HepG2 (cell line): ENCODE results near the gene RIPOR3. TPM values are rescaled to one million over a fixed set of nuclear protein-coding genes. Genes with fewer than 3 reads are reported as not detected.

Experiments
- ARID2 ChIP-seq: sonication (generic); formaldehyde crosslinking; IDR thresholded peaks from 2 replicates; pipeline ENCODE4 v1.8.1; 2022; ENCODE audit warnings: mild to moderate bottlenecking, missing genetic modification reagents, borderline replicate concordance
- ATAD3A ChIP-seq: sonication (generic); formaldehyde crosslinking; IDR thresholded peaks from 2 replicates; pipeline ENCODE4 v1.4.0; 2020; ENCODE audit warnings: missing genetic modification reagents
- CREB1 ChIP-seq, 2 experiments: fragments of 450-650 bp in 1 of 2; IDR thresholded peaks; 2 replicates each; pipeline ENCODE4 v1.6.1; 2016 to 2017; ENCODE audit warnings: control low read depth in 1 of 2, mild to moderate bottlenecking in 1 of 2, missing compliant biosample characterization in 1 of 2, missing genetic modification characterization in 1 of 2
- MAF1 ChIP-seq: sonication (generic); formaldehyde crosslinking; IDR thresholded peaks from 2 replicates; pipeline ENCODE4 v1.5.0; 2020; ENCODE audit warnings: missing genetic modification reagents, borderline replicate concordance
- RELA ChIP-seq: sonication (generic); formaldehyde crosslinking; IDR thresholded peaks from 2 replicates; pipeline ENCODE4 v1.4.0; 2020; ENCODE audit warnings: missing genetic modification reagents
- SSRP1 ChIP-seq: IDR thresholded peaks from 2 replicates; pipeline ENCODE4 v1.6.1; 2016; ENCODE audit warnings: control low read depth
- TMF1 ChIP-seq: sonication (generic); formaldehyde crosslinking; IDR thresholded peaks from 2 replicates; pipeline ENCODE4 v1.8.1; 2022; ENCODE audit warnings: low read depth, missing genetic modification reagents
- ZNF333 ChIP-seq: sonication (generic); formaldehyde crosslinking; IDR thresholded peaks from 2 replicates; pipeline ENCODE4 v1.4.0; 2020; ENCODE audit warnings: mild to moderate bottlenecking, missing genetic modification reagents, borderline replicate concordance
- ZNF432 ChIP-seq: sonication (generic); formaldehyde crosslinking; IDR thresholded peaks from 2 replicates; pipeline ENCODE4 v1.5.0; 2020; ENCODE audit warnings: missing genetic modification reagents, mild to moderate bottlenecking, borderline replicate concordance
- ZNF713 ChIP-seq: sonication (generic); formaldehyde crosslinking; IDR thresholded peaks from 2 replicates; pipeline ENCODE4 v1.4.0; 2020; ENCODE audit warnings: mild to moderate bottlenecking, missing genetic modification reagents
- ZSCAN9 ChIP-seq: IDR thresholded peaks from 2 replicates; pipeline ENCODE4 v1.6.1; 2016; ENCODE audit warnings: borderline replicate concordance
- polyA plus RNA-seq, 8 experiments: library from polyadenylated mRNA; depleted of rRNA in 3 of 8; stranded (reverse) in 7 of 8; unstranded in 1 of 8; fragments of >200 nt; fragmentation: Illumina TruSeq in 4 of 8; extraction: Trizol in 4 of 8; gene quantifications; 2 replicates each; pipeline versions ENCODE4 v1.2.1 to v1.2.3, GENCODE V29; 2011 to 2016; ENCODE audit warnings: low read depth in 4 of 8, missing spikeins in 1 of 8, mixed read lengths in 1 of 8; ENCODE audit not compliant: insufficient read depth in 1 of 8
- total RNA-seq, 5 experiments: library from RNA; depleted of rRNA; stranded (reverse); fragments of >200 nt; fragmentation: Illumina TruSeq; extraction: Trizol; gene quantifications; 2 replicates each; pipeline ENCODE4 v1.2.3, GENCODE V29; 2016; ENCODE audit warnings: low read depth in 1 of 5
- TF ChIP-seq, protein P1 (sequence below): sonication (generic); formaldehyde crosslinking; IDR thresholded peaks from 2 replicates; pipeline ENCODE4 v1.4.0; 2020; ENCODE audit warnings: mild to moderate bottlenecking, missing genetic modification reagents
- TF ChIP-seq, protein P2 (sequence below): sonication (generic); formaldehyde crosslinking; IDR thresholded peaks from 2 replicates; pipeline ENCODE4 v1.8.1; 2022; ENCODE audit warnings: mild to moderate bottlenecking, missing genetic modification reagents
- TF ChIP-seq, protein P3 (sequence below): sonication (generic); formaldehyde crosslinking; IDR thresholded peaks from 2 replicates; pipeline ENCODE4 v1.8.0; 2022; ENCODE audit warnings: missing genetic modification reagents, low read depth, mild to moderate bottlenecking, borderline replicate concordance
- TF ChIP-seq, protein P4 (sequence below): sonication (generic); formaldehyde crosslinking; IDR thresholded peaks from 2 replicates; pipeline ENCODE4 v1.8.0; 2022; ENCODE audit warnings: missing genetic modification reagents, mild to moderate bottlenecking, borderline replicate concordance
- TF ChIP-seq, protein P5 (sequence below): sonication (generic); formaldehyde crosslinking; conservative IDR thresholded peaks from 2 replicates; pipeline ENCODE4 v1.4.0; 2020; ENCODE audit warnings: missing genetic modification reagents
- TF ChIP-seq, protein P6 (sequence below): sonication (generic); formaldehyde crosslinking; IDR thresholded peaks from 2 replicates; pipeline ENCODE4 v1.8.0; 2022; ENCODE audit warnings: mild to moderate bottlenecking, missing genetic modification reagents, moderate library complexity
- TF ChIP-seq, protein P7 (sequence below): sonication (generic); formaldehyde crosslinking; IDR thresholded peaks from 2 replicates; pipeline ENCODE4 v1.4.0; 2020; ENCODE audit warnings: missing genetic modification reagents, borderline replicate concordance

RIPOR3 gene
- total and polyA plus RNA-seq, 2 of the 13 experiments (the other 11 are each of a cell fraction or from before 2014, with no cell fraction given), result 0.18 TPM; not detected in 1

DNA sequence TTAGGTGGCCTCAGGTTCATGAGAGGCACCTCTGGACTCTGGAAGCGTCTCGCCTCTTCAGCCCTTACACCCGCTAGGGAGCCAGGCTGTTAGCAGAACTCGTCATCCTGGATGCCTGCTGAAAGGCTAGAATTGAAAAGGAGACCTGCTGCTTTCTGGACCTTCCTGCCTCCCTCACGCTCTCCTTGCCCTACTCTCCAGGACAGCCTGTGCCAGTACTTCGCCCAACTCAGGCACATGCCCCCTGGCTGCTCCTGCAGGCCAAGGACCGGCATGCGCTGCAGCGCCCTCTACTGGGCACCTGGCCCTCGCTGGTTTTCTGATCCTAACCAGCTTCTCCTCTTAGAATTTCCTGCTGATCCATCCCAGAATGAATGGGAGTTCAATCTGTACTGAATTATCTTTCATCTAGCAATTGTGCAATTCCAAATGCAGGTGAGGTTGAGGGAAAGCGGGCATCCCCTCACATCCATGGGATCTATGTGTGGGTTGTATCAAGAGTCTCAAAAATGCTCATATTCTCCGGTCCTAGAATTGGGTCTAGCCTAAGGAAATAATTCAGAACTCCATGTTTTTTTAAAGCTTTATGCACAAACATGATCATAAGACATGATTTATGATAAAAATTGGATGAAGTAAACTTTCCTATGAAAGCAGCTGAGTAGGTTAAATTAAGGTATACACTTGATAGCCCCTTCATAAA, 103.2 kb downstream of the RIPOR3 start (continued):
- TF ChIP-seq, protein P1, sequence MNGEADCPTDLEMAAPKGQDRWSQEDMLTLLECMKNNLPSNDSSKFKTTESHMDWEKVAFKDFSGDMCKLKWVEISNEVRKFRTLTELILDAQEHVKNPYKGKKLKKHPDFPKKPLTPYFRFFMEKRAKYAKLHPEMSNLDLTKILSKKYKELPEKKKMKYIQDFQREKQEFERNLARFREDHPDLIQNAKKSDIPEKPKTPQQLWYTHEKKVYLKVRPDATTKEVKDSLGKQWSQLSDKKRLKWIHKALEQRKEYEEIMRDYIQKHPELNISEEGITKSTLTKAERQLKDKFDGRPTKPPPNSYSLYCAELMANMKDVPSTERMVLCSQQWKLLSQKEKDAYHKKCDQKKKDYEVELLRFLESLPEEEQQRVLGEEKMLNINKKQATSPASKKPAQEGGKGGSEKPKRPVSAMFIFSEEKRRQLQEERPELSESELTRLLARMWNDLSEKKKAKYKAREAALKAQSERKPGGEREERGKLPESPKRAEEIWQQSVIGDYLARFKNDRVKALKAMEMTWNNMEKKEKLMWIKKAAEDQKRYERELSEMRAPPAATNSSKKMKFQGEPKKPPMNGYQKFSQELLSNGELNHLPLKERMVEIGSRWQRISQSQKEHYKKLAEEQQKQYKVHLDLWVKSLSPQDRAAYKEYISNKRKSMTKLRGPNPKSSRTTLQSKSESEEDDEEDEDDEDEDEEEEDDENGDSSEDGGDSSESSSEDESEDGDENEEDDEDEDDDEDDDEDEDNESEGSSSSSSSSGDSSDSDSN (CRISPR knock-in tag), result no peak
- TF ChIP-seq, protein P2, sequence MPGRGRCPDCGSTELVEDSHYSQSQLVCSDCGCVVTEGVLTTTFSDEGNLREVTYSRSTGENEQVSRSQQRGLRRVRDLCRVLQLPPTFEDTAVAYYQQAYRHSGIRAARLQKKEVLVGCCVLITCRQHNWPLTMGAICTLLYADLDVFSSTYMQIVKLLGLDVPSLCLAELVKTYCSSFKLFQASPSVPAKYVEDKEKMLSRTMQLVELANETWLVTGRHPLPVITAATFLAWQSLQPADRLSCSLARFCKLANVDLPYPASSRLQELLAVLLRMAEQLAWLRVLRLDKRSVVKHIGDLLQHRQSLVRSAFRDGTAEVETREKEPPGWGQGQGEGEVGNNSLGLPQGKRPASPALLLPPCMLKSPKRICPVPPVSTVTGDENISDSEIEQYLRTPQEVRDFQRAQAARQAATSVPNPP (CRISPR knock-in tag), result no peak
- TF ChIP-seq RELA (CRISPR knock-in tag), result no peak
- TF ChIP-seq SSRP1 (CRISPR knock-in tag), result no peak
- TF ChIP-seq ZSCAN9 (CRISPR knock-in tag), result no peak
- TF ChIP-seq, protein P3, sequence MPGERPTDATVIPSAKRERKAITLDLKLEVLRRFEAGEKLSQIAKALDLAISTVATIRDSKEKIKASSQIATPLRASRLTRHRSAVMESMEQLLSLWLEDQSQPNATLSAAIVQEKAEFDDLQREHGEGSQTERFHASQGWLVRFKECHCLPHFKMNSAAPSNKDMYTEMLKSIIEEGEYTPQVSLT (CRISPR knock-in tag), result no peak
- TF ChIP-seq, protein P4, sequence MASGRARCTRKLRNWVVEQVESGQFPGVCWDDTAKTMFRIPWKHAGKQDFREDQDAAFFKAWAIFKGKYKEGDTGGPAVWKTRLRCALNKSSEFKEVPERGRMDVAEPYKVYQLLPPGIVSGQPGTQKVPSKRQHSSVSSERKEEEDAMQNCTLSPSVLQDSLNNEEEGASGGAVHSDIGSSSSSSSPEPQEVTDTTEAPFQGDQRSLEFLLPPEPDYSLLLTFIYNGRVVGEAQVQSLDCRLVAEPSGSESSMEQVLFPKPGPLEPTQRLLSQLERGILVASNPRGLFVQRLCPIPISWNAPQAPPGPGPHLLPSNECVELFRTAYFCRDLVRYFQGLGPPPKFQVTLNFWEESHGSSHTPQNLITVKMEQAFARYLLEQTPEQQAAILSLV (CRISPR knock-in tag), result no peak
- TF ChIP-seq, protein P5, sequence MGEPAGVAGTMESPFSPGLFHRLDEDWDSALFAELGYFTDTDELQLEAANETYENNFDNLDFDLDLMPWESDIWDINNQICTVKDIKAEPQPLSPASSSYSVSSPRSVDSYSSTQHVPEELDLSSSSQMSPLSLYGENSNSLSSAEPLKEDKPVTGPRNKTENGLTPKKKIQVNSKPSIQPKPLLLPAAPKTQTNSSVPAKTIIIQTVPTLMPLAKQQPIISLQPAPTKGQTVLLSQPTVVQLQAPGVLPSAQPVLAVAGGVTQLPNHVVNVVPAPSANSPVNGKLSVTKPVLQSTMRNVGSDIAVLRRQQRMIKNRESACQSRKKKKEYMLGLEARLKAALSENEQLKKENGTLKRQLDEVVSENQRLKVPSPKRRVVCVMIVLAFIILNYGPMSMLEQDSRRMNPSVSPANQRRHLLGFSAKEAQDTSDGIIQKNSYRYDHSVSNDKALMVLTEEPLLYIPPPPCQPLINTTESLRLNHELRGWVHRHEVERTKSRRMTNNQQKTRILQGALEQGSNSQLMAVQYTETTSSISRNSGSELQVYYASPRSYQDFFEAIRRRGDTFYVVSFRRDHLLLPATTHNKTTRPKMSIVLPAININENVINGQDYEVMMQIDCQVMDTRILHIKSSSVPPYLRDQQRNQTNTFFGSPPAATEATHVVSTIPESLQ, result no peak
- no peak for TF ChIP-seq ZNF713 (CRISPR knock-in tag)
- no peak for TF ChIP-seq CREB1 (IDR thresholded peaks at IDR 0.05)
- TF ChIP-seq CREB1 (CRISPR knock-in tag; IDR thresholded peaks at IDR 0.05), result no peak
- TF ChIP-seq ARID2 (CRISPR knock-in tag), result peak; percentile 77; the same call in 1 of the 2 replicates
- TF ChIP-seq TMF1, result no peak; the same call in 1 of the 2 replicates
- no peak for TF ChIP-seq ATAD3A (CRISPR knock-in tag)
- no peak for TF ChIP-seq ZNF333 (CRISPR knock-in tag)
- TF ChIP-seq MAF1 (CRISPR knock-in tag), result no peak
- TF ChIP-seq ZNF432 (CRISPR knock-in tag), result no peak
- TF ChIP-seq, protein P6, sequence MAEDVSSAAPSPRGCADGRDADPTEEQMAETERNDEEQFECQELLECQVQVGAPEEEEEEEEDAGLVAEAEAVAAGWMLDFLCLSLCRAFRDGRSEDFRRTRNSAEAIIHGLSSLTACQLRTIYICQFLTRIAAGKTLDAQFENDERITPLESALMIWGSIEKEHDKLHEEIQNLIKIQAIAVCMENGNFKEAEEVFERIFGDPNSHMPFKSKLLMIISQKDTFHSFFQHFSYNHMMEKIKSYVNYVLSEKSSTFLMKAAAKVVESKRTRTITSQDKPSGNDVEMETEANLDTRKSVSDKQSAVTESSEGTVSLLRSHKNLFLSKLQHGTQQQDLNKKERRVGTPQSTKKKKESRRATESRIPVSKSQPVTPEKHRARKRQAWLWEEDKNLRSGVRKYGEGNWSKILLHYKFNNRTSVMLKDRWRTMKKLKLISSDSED (CRISPR knock-in tag), result no peak
- TF ChIP-seq, protein P7, sequence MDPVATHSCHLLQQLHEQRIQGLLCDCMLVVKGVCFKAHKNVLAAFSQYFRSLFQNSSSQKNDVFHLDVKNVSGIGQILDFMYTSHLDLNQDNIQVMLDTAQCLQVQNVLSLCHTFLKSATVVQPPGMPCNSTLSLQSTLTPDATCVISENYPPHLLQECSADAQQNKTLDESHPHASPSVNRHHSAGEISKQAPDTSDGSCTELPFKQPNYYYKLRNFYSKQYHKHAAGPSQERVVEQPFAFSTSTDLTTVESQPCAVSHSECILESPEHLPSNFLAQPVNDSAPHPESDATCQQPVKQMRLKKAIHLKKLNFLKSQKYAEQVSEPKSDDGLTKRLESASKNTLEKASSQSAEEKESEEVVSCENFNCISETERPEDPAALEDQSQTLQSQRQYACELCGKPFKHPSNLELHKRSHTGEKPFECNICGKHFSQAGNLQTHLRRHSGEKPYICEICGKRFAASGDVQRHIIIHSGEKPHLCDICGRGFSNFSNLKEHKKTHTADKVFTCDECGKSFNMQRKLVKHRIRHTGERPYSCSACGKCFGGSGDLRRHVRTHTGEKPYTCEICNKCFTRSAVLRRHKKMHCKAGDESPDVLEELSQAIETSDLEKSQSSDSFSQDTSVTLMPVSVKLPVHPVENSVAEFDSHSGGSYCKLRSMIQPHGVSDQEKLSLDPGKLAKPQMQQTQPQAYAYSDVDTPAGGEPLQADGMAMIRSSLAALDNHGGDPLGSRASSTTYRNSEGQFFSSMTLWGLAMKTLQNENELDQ, result no peak
